ENCODE results near the gene OAF. TPM values are rescaled to one million over a fixed set of nuclear protein-coding genes. Genes with fewer than 3 reads are reported as not detected.

The OAF gene
- total and polyA plus RNA-seq, 2 of the 8 experiments (the other 6 are each of a cell fraction or from before 2014, with no cell fraction given): 1.3 to 1.5 TPM

DNA sequence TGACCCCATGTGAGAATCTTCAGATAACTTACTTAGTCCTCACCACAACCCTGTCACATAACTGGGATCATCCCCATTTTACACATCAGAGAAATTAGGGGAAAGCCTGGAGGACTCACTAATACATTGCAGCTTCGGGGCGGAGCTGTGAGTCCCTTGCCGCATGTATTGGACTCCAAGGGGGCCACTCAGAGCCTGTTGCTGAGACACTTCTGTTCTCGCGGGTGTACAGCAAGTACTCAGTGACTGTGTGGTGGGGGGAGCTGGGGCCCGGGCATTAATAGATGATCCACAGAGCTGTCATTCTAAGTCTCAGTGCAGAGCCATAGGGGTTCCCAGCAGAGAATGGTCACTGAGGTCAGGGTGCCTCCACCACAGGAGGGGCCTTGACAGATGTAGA, 13.5 kb downstream of the OAF start:
- H3K79me1 ChIP-seq (ENCODE audit: low read depth, low read length): no peaks in the 10 kb centered on the region
- H4K91ac ChIP-seq (replicated peaks; ENCODE audit: insufficient read length, low read length): no peak overlapping the region
- peaks cover 0 to 19% (median 3%) of the 10 kb centered on the region in 4 experiments; a peak in 4 of 7 replicates for H3K27me3 ChIP-seq (replicated peaks in 1 of 4; ENCODE audit: control insufficient read depth in 3 of 4, extremely low read depth in 1 of 4, insufficient read depth in 3 of 4, low read length in 3 of 4)
- DNase-seq (ENCODE audit: low read depth in 1 of 2, low spot score in 2 of 2) (no peak), FAIRE-seq (no peak)
- 92% methylated on average over 6 of the region's 6 CpGs; no CpG with 5 or more reads in 1 of the 2 experiments for WGBS, 2 experiments (ENCODE audit: extremely low coverage in 1 of 2, insufficient coverage in 1 of 2, insufficient read length in 1 of 2, insufficient replicate concordance in 2 of 2, low coverage in 1 of 2, low lambda C conversion rate in 2 of 2, missing lambda C conversion rate in 1 of 2)
- H3K18ac ChIP-seq (ENCODE audit: extremely low read depth, low read length): no peak overlapping the region
- no peak overlapping the region for H3K4me2 ChIP-seq (ENCODE audit: insufficient read depth in 1 of 2, low read depth in 2 of 2, low read length in 2 of 2)
- no peak overlapping the region for H3K23ac ChIP-seq (ENCODE audit: insufficient read length)
- H2BK12ac ChIP-seq (ENCODE audit: low read depth, low read length): no peak overlapping the region
- H2BK120ac ChIP-seq (replicated peaks; ENCODE audit: low read depth, low read length): no peak overlapping the region
- no peak overlapping the region for H2BK20ac ChIP-seq (ENCODE audit: low read length)
- H3K56ac ChIP-seq (replicated peaks; ENCODE audit: insufficient read length, low read depth, low read length): no peak overlapping the region
- no peaks in the 10 kb centered on the region for H4K20me1 ChIP-seq (replicated peaks in 1 of 2; ENCODE audit: control insufficient read depth in 1 of 2, insufficient read depth in 2 of 2, low read length in 2 of 2)
- H3K27ac ChIP-seq (ENCODE audit: low read depth, low read length): no peak overlapping the region
- no peak overlapping the region for H2BK15ac ChIP-seq (ENCODE audit: low read length)
- H2AFZ ChIP-seq (ENCODE audit: low read length): no peak overlapping the region
- H4K8ac ChIP-seq (ENCODE audit: extremely low read depth, insufficient read depth, low read length): no peak overlapping the region
- no peak overlapping the region for H2BK5ac ChIP-seq (ENCODE audit: low read depth, low read length)
- ChIA-PET POLR2A (ENCODE audit: partially characterized antibody) (no interaction called here), CTCF (ENCODE audit: partially characterized antibody) (interaction anchor here (2.6 to 41.2 kb wide), 9 partner anchors 8 to 77 kb away, joined by 11 to 1412 read pairs (median 198); partner anchors contain the start of genes OAF and POU2F3)
- H3K36me3 ChIP-seq (ENCODE audit: control insufficient read depth in 2 of 4, insufficient read depth in 4 of 4, low read length in 3 of 4): no peaks in the 10 kb centered on the region
- no peak overlapping the region for H3K14ac ChIP-seq (ENCODE audit: insufficient read length)
- no peak overlapping the region for H4K5ac ChIP-seq (ENCODE audit: insufficient read length, low read depth, low read length)
- no peaks in the 10 kb centered on the region for H3K23me2 ChIP-seq (ENCODE audit: low read depth, low read length)
- H3K9ac ChIP-seq (replicated peaks in 1 of 4; ENCODE audit: extremely low read depth in 1 of 4, low read depth in 3 of 4, low read length in 3 of 4): no peak overlapping the region
- no peaks in the 10 kb centered on the region for H3K79me2 ChIP-seq (ENCODE audit: control insufficient read depth in 1 of 2, insufficient read depth in 2 of 2, low read length in 2 of 2)
- H3K4me3 ChIP-seq (ENCODE audit: extremely low read depth in 1 of 4, insufficient read depth in 2 of 4, low read depth in 3 of 4, low read length in 4 of 4): no peak overlapping the region; a peak in 1 of 8 replicates
- no peak overlapping the region for H2AK5ac ChIP-seq (ENCODE audit: low read depth, low read length)
- H3K9me3 ChIP-seq (ENCODE audit: insufficient read depth in 2 of 2, low read depth in 1 of 2, low read length in 1 of 2): no peaks in the 10 kb centered on the region
- H3K4me1 ChIP-seq (replicated peaks in 1 of 4; ENCODE audit: control insufficient read depth in 3 of 4, insufficient read depth in 4 of 4, low read length in 3 of 4): peaks cover 0 to 8% (median 3%) of the 10 kb centered on the region in 4 experiments; a peak in 4 of 7 replicates
- no peak overlapping the region for H3K4ac ChIP-seq (replicated peaks; ENCODE audit: insufficient read length, low read depth, low read length)
- no peak for TF ChIP-seq BCL11A (IDR thresholded peaks at IDR 0.05; ENCODE audit: low read depth in 2 of 2, low read length in 2 of 2)
- TF ChIP-seq GABPA (IDR thresholded peaks at IDR 0.05; ENCODE audit: borderline replicate concordance, insufficient read depth, low read length): no peak
- TF ChIP-seq TBP (IDR thresholded peaks at IDR 0.05; ENCODE audit: low read depth, low read length): no peak
- TF ChIP-seq, protein P1, sequence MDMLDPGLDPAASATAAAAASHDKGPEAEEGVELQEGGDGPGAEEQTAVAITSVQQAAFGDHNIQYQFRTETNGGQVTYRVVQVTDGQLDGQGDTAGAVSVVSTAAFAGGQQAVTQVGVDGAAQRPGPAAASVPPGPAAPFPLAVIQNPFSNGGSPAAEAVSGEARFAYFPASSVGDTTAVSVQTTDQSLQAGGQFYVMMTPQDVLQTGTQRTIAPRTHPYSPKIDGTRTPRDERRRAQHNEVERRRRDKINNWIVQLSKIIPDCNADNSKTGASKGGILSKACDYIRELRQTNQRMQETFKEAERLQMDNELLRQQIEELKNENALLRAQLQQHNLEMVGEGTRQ (IDR thresholded peaks at IDR 0.05; ENCODE audit: low read length): no peak
- TF ChIP-seq EGR1 (IDR thresholded peaks at IDR 0.05; ENCODE audit: borderline replicate concordance, low read depth, low read length): no peak
- no peak for TF ChIP-seq CBX5 (IDR thresholded peaks at IDR 0.05; ENCODE audit: low read depth, low read length)
- no peak for TF ChIP-seq TEAD4 (IDR thresholded peaks at IDR 0.05; ENCODE audit: low read depth, low read length)
- TF ChIP-seq MAFK (IDR thresholded peaks at IDR 0.05; ENCODE audit: low read depth, low read length): no peak
- TF ChIP-seq, protein P2, sequence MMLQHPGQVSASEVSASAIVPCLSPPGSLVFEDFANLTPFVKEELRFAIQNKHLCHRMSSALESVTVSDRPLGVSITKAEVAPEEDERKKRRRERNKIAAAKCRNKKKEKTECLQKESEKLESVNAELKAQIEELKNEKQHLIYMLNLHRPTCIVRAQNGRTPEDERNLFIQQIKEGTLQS (IDR thresholded peaks at IDR 0.05; ENCODE audit: insufficient read depth, low read depth, low read length): no peak
- no peak for TF ChIP-seq POU5F1 (IDR thresholded peaks at IDR 0.05; ENCODE audit: low read depth, low read length)
- no peak for TF ChIP-seq ASH2L (IDR thresholded peaks at IDR 0.05; ENCODE audit: low read length)
- no peak for TF ChIP-seq HDAC6 (IDR thresholded peaks at IDR 0.05; ENCODE audit: low read depth, low read length)
- TF ChIP-seq CREB1 (IDR thresholded peaks at IDR 0.05): no peak

Data from H1 (cell line).